KMS-11 (cell line): Measurements from ENCODE around the gene RADIL.

Experiments
- H2AFZ ChIP-seq: fragments of 200-600 bp; sonication (generic); 2 replicates; pipeline ENCODE4 v1.6.1; 2016; ENCODE audit warnings: antibody characterized with exemption, mixed run types, low read depth
- H3K27ac ChIP-seq: fragments of 200-600 bp; sonication (generic); 2 replicates; pipeline ENCODE4 v1.6.1; 2016; ENCODE audit warnings: mild to moderate bottlenecking, mixed run types
- H3K27me3 ChIP-seq: fragments of 200-600 bp; sonication (generic); 2 replicates; pipeline ENCODE4 v1.6.1; 2017; ENCODE audit warnings: mild to moderate bottlenecking, low read depth, mixed run types, moderate library complexity; ENCODE audit not compliant: insufficient read depth
- H3K36me3 ChIP-seq: fragments of 200-600 bp; sonication (generic); 2 replicates; pipeline ENCODE4 v1.6.1; 2017; ENCODE audit warnings: mild to moderate bottlenecking, mixed run types; ENCODE audit not compliant: insufficient read depth
- H3K4me1 ChIP-seq: fragments of 200-600 bp; sonication (generic); 2 replicates; pipeline ENCODE4 v1.6.1; 2016; ENCODE audit warnings: mild to moderate bottlenecking, low read depth, mixed run types; ENCODE audit not compliant: poor library complexity, severe bottlenecking
- H3K4me2 ChIP-seq: fragments of 200-600 bp; sonication (generic); 2 replicates; pipeline ENCODE4 v1.7.0; 2016; ENCODE audit warnings: mild to moderate bottlenecking, mixed run types
- H3K4me3 ChIP-seq: fragments of 200-600 bp; sonication (generic); IDR thresholded peaks from 2 replicates; pipeline ENCODE4 v1.6.1; 2017; ENCODE audit warnings: low read depth, low read length, mixed read lengths; ENCODE audit not compliant: insufficient read depth
- H3K79me2 ChIP-seq: fragments of 200-600 bp; sonication (generic); 2 replicates; pipeline ENCODE4 v1.6.1; 2016; ENCODE audit warnings: low read depth, mixed run types; ENCODE audit not compliant: insufficient read depth
- H3K9ac ChIP-seq: fragments of 200-600 bp; sonication (generic); 2 replicates; pipeline ENCODE4 v1.6.1; 2016; ENCODE audit warnings: mild to moderate bottlenecking, mixed run types
- H4K20me1 ChIP-seq: fragments of 200-600 bp; sonication (generic); 2 replicates; pipeline ENCODE4 v1.6.1; 2016; ENCODE audit warnings: mild to moderate bottlenecking, mixed run types; ENCODE audit not compliant: insufficient read depth
- TF ChIP-seq, protein P1 (sequence below): fragments of 200-600 bp; sonication (generic); conservative IDR thresholded peaks from 2 replicates; pipeline ENCODE4 v1.6.1; 2017; ENCODE audit warnings: low read depth, mild to moderate bottlenecking, antibody characterized with exemption, low read length, moderate library complexity, mixed read lengths

RADIL gene

DNA sequence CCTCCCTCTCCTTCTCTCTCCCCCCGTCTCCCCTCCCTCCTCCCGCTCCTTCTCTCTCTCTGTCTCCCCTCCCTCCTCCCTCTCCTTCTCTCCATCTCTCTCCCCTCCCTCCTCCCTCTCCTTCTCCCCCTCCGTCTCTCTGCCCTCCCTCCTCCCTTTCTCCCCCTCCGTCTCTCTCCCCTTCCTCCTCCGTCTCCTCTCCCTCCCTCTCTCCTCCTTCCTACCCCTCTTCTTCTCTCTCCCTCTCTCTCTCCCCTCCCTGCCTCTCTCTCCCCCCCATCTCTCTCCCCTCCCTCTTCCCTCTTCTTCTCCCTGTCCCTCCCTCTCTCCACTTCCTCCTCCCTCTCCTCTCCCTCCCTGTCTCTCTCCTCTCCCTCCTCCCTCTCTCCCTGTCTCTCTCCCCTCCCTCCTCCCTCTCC, 75.9 kb downstream of the RADIL start:
- no peak overlapping the region for H3K9ac ChIP-seq
- H3K27ac ChIP-seq = no peak overlapping the region
- no peaks in the 10 kb centered on the region for H3K79me2 ChIP-seq
- H4K20me1 ChIP-seq = no peaks in the 10 kb centered on the region
- H3K4me3 ChIP-seq = no peak overlapping the region
- H3K4me1 ChIP-seq = no peaks in the 10 kb centered on the region
- no peaks in the 10 kb centered on the region for H3K36me3 ChIP-seq
- TF ChIP-seq, protein P1, sequence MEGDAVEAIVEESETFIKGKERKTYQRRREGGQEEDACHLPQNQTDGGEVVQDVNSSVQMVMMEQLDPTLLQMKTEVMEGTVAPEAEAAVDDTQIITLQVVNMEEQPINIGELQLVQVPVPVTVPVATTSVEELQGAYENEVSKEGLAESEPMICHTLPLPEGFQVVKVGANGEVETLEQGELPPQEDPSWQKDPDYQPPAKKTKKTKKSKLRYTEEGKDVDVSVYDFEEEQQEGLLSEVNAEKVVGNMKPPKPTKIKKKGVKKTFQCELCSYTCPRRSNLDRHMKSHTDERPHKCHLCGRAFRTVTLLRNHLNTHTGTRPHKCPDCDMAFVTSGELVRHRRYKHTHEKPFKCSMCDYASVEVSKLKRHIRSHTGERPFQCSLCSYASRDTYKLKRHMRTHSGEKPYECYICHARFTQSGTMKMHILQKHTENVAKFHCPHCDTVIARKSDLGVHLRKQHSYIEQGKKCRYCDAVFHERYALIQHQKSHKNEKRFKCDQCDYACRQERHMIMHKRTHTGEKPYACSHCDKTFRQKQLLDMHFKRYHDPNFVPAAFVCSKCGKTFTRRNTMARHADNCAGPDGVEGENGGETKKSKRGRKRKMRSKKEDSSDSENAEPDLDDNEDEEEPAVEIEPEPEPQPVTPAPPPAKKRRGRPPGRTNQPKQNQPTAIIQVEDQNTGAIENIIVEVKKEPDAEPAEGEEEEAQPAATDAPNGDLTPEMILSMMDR = no peak
- H3K27me3 ChIP-seq = no peaks in the 10 kb centered on the region; the same call in 1 of the 2 replicates
- H3K4me2 ChIP-seq = no peak overlapping the region
- no peak overlapping the region for H2AFZ ChIP-seq

DNA sequence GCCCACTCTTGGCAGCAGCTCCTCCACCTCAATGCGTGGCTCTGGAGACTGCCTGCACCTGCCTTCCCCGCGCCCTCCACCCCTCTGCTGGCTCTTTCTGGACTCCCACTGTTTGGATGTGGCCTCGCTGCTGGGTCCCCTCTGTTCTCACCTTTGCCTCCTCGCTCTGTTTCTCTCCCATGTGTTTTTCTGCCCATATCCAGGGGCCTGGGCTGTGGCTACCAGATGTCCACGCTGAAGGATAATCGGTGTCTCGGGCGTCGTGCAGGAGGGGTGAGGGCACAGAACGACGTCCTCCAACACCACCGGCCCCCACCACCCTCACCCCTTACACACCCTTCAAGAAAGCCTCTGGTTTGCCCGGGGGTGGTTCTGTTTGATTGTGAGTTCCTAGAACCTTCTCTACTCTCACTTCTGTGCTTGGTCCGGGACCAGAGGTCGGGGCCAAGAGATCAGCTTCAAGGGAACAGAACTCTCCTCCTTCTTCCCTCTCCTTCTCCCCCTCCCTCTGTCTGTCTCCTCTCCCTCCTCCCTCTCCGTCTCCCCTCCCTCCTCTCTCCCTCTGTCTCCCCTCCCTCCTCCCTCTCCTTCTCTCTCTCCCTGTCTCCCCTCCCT, 76.4 kb downstream of the RADIL start:
- no peak overlapping the region for H3K4me3 ChIP-seq
- no peaks in the 10 kb centered on the region for H3K79me2 ChIP-seq
- H4K20me1 ChIP-seq = no peaks in the 10 kb centered on the region
- TF ChIP-seq, protein P1 = no peak
- no peaks in the 10 kb centered on the region for H3K36me3 ChIP-seq
- no peaks in the 10 kb centered on the region; the same call in 1 of the 2 replicates for H3K27me3 ChIP-seq
- no peaks in the 10 kb centered on the region for H3K4me1 ChIP-seq
- H3K4me2 ChIP-seq = no peak overlapping the region
- H3K9ac ChIP-seq = no peak overlapping the region
- no peak overlapping the region for H2AFZ ChIP-seq
- no peak overlapping the region for H3K27ac ChIP-seq

DNA sequence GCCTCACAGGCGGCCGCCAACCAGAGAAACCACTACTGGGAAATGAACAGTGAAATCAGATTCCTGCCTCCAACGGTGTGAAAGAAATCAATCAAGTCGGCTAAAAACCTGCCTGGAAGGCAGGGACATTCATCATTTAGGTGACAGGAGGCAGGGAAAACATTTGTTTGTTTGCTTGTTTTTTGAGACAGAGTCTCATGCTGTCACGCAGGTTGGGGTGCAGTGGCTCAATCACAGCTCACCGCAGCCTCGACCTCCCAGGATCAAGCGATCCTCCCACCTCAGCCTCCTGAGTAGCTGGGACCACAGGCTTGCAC, 77.6 kb downstream of the RADIL start:
- no peaks in the 10 kb centered on the region for H3K4me1 ChIP-seq

DNA sequence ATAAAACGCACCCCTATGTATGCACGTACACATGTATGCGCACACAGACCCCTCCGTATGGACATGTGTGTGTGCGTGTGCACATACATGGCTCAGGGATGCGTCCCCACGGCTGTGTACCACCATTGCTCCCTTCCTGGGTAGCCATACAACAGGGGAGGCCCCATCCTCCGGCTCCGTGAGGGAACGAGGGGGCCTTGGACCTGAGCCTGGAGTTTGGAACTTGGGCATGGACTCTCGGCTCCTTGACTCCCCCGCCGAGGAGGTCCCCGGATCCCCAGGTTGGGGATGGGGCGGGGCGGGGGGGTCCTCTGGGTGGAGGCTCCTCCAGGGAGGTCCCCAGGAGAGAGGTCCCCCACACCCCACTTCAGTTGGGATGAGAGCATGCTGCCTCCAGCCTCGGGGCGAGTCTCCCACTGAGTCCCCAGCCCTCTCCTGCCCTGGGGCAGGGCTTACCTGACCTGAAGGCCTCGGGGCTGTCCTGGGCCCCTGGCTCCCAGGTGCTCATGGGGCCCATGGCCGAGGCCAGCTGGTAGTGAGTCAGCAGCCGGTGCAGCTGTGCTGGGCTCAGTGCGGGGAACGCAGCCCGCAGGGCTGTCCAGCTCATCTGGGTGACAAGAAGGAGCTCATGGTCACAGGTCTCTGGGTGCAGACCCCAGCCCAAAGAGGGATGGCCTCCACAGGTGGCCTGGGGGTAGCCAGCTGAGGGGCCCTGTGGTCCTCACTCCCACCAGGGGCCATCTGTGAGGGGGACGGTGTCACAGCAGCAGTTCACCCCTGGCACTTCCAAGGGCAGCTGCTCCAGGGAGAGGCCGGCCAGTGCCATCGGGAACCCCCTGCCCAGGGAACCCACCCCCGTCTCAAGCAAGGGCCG, 78.2 kb downstream of the RADIL start:
- H3K9ac ChIP-seq = no peak overlapping the region
- no peak overlapping the region for H3K4me3 ChIP-seq
- no peaks in the 10 kb centered on the region for H3K4me1 ChIP-seq
- no peak overlapping the region for H3K4me2 ChIP-seq
- no peaks in the 10 kb centered on the region for H3K36me3 ChIP-seq
- no peaks in the 10 kb centered on the region; the same call in 1 of the 2 replicates for H3K27me3 ChIP-seq
- H3K27ac ChIP-seq = no peak overlapping the region
- TF ChIP-seq, protein P1 = no peak
- H3K79me2 ChIP-seq = no peaks in the 10 kb centered on the region
- no peak overlapping the region for H2AFZ ChIP-seq
- no peaks in the 10 kb centered on the region for H4K20me1 ChIP-seq

More for the DNA sequence above, 77.6 kb downstream of the RADIL start:
- TF ChIP-seq, protein P1 = no peak
- H3K4me2 ChIP-seq = no peak overlapping the region
- no peak overlapping the region for H3K9ac ChIP-seq
- H2AFZ ChIP-seq = no peak overlapping the region
- H3K27me3 ChIP-seq = no peaks in the 10 kb centered on the region; the same call in 1 of the 2 replicates
- H3K27ac ChIP-seq = no peak overlapping the region
- no peak overlapping the region for H3K4me3 ChIP-seq
- no peaks in the 10 kb centered on the region for H4K20me1 ChIP-seq
- no peaks in the 10 kb centered on the region for H3K79me2 ChIP-seq
- H3K36me3 ChIP-seq = no peaks in the 10 kb centered on the region
